Uterus (tissue), 2 donors: ENCODE measurements around the gene GPR85.

Source experiments
- POLR2A ChIP-seq, 2 donors: fragments of 450-650 bp; IDR thresholded peaks; one replicate each; pipeline ENCODE4 v1.6.1; 2016; ENCODE audit warnings: antibody characterized with exemption in 2 of 2, mild to moderate bottlenecking in 1 of 2, moderate library complexity in 1 of 2
- TF ChIP-seq, protein P1 (sequence below), 4 experiments: fragments of 200-600 bp in 2 of 4; fragments of 450-650 bp in 2 of 4; sonication (generic) in 2 of 4; IDR thresholded peaks; one replicate each; pipeline ENCODE4 v1.5.1; 2016 to 2019; ENCODE audit warnings: antibody characterized with exemption in 4 of 4, mild to moderate bottlenecking in 2 of 4, moderate library complexity in 1 of 4

DNA sequence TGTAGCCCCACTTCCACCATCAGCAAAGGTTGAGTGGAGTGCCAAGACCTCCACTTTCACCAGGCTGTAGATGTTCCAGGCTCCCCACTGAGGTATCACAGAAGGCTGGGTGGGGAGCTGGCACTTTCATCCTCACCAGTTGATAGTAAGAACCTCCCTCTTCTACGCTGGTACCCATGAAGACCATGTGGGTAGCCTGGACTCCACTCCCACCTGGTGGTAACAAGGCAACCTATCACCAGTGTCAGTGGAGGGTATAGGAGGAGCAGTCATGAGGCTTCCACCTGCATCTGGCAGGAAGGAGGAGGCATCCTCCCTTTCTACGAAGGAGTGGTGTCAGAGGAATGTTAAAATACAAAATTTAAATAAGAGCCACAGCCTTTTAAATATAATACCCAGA is 27.3 kb upstream of the GPR85 start:
- no peak for TF ChIP-seq POLR2A (IDR thresholded peaks at IDR 0.05)
- TF ChIP-seq, protein P1, sequence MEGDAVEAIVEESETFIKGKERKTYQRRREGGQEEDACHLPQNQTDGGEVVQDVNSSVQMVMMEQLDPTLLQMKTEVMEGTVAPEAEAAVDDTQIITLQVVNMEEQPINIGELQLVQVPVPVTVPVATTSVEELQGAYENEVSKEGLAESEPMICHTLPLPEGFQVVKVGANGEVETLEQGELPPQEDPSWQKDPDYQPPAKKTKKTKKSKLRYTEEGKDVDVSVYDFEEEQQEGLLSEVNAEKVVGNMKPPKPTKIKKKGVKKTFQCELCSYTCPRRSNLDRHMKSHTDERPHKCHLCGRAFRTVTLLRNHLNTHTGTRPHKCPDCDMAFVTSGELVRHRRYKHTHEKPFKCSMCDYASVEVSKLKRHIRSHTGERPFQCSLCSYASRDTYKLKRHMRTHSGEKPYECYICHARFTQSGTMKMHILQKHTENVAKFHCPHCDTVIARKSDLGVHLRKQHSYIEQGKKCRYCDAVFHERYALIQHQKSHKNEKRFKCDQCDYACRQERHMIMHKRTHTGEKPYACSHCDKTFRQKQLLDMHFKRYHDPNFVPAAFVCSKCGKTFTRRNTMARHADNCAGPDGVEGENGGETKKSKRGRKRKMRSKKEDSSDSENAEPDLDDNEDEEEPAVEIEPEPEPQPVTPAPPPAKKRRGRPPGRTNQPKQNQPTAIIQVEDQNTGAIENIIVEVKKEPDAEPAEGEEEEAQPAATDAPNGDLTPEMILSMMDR (IDR thresholded peaks at IDR 0.05): no peak
